Prostate gland (tissue), 2 donors: Measurements from ENCODE around the gene RASA1. TPM values are rescaled to one million over a fixed set of nuclear protein-coding genes. Genes with fewer than 3 reads are reported as not detected.
"Not testable (repeated sequence)": the region's sequence is repeated elsewhere in the genome, so short reads cannot be mapped to it uniquely, and the experiment has no call there.

ENCODE experiments used
- DNase-seq: peaks from one replicate; pipeline ENCODE4 v3.0.0-alpha.2; 2019; ENCODE audit warnings: low spot score
- H3K27ac ChIP-seq, 2 donors: fragments of 200-600 bp; sonication (generic); 2 replicates each; pipeline ENCODE4 v1.5.1; 2017 to 2019
- H3K27me3 ChIP-seq: fragments of 200-600 bp; sonication (generic); replicated peaks from 2 replicates; pipeline ENCODE4 v1.5.1; 2019; ENCODE audit not compliant: insufficient read depth
- H3K36me3 ChIP-seq, 2 donors: fragments of 200-600 bp; sonication (generic); 1 replicate in 1 of 2; 2 replicates in 1 of 2; pipeline versions ENCODE4 v1.5.1 to v1.8.1; 2017 to 2019
- H3K4me1 ChIP-seq: fragments of 200-600 bp; sonication (generic); replicated peaks from 2 replicates; pipeline ENCODE4 v1.5.1; 2019
- H3K4me3 ChIP-seq, 2 donors: fragments of 200-600 bp; sonication (generic); 2 replicates each; pipeline ENCODE4 v1.5.1; 2017 to 2019
- H3K9me3 ChIP-seq: fragments of 200-600 bp; sonication (generic); 2 replicates; pipeline ENCODE4 v1.5.1; 2017
- CTCF ChIP-seq, 4 experiments: fragments of 200-600 bp in 2 of 4; fragments of 450-650 bp in 2 of 4; sonication (generic) in 2 of 4; IDR thresholded peaks; 1 replicate in 3 of 4; 2 replicates in 1 of 4; pipeline ENCODE4 v1.5.1; 2016 to 2019; ENCODE audit warnings: antibody characterized with exemption in 4 of 4, mild to moderate bottlenecking in 2 of 4, moderate library complexity in 2 of 4
- POLR2A ChIP-seq: fragments of 450-650 bp; IDR thresholded peaks from one replicate; pipeline ENCODE4 v1.6.1; 2016; ENCODE audit warnings: antibody characterized with exemption, mild to moderate bottlenecking
- POLR2AphosphoS5 ChIP-seq: sonication (generic); formaldehyde crosslinking; IDR thresholded peaks from one replicate; pipeline ENCODE4 v1.6.1; 2017; ENCODE audit warnings: antibody characterized with exemption
- WGBS: methylation state at CpG from one replicate; pipeline ENCODE4 v1.1.5; 2018; 5-methylcytosine and 5-hydroxymethylcytosine counted together
- intact Hi-C: fragments of 100-400 bp; cut with DNase I; formaldehyde crosslinking; loops from one replicate; pipeline ENCODE4 v1.14.2; 2022
- total RNA-seq, 2 donors: library from RNA; depleted of rRNA; stranded (reverse); fragments of >200 nt; gene quantifications; one replicate each; pipeline ENCODE4 v1.1.0, GENCODE V29; 2016

Gene RASA1
- total RNA-seq, 2 donors from 2014 or later = 22.2 to 36.8 TPM

DNA sequence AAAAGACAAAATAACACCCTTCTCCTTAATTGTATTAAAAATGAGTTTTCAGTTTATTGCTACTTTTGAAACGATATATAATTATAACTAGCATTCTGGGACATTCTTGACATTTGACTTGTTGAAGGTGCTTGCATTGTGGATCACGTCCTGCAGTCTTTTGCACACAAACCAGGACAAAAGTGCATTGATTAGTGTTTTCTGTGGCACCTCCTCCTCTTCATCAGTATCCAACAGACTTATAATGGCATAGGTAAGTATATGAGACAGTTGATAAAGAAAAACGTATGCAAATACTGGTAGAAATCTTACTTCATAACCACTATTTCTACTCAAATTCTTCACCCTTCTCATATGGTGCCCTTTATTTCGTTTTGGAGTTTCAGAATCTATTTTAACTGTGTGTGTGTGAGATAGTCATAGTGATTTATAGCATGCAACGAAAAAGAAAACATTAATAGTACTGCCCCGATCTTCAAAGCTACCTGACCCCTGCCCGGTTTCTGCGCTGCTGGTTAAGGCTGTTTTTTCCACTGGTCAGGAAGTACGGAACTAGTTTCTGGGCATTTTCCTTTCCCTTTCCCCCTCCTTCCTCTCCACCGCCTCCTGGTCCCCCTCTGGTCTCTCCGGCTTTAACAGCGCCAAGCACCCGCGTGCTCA, 639 bp upstream of the RASA1 start:
- peaks cover 4% of the 10 kb centered on the region for H3K4me1 ChIP-seq
- intact Hi-C loops = loop anchor here (5.0 kb wide), 1 partner anchor 145 kb away; the partner anchor contains the start of gene CCNH
- H3K27me3 ChIP-seq = no peaks in the 10 kb centered on the region
- no peak for TF ChIP-seq POLR2AphosphoS5
- TF ChIP-seq CTCF (IDR thresholded peaks at IDR 0.05) = no peak
- no peak for TF ChIP-seq POLR2A
- H3K27ac ChIP-seq = peak overlapping the region; percentile 92 to 93
- H3K36me3 ChIP-seq = no peaks in the 10 kb centered on the region
- DNase-seq = no peak
- WGBS = 4% methylated on average over 14 of the region's 14 CpGs
- H3K4me3 ChIP-seq = peak overlapping the region; percentile 92 to 96
- H3K9me3 ChIP-seq = no peaks in the 10 kb centered on the region

- under 1% methylated on average over 34 of the region's 49 CpGs for WGBS
- intact Hi-C loops = loop anchor here (5.0 kb wide), 1 partner anchor 144 kb away; the partner anchor contains the start of gene CCNH
- no peaks in the 10 kb centered on the region for H3K9me3 ChIP-seq
Measured at GRCh38 chr5:87268126-87268969, 665 bp downstream of the RASA1 start.

GRCh38 chr5:87268970-87269377, 1.3 kb downstream of the RASA1 start:
- Histone ChIP-seq H3K36me3 (no peaks in the 10 kb centered on the region), H3K4me3 (peak overlapping the region; percentile 92 to 96), H3K4me1 (peaks cover 4% of the 10 kb centered on the region), H3K9me3 (no peaks in the 10 kb centered on the region), H3K27ac (peak overlapping the region; percentile 92 to 93), H3K27me3 (no peaks in the 10 kb centered on the region)
- TF ChIP-seq POLR2A (no peak), POLR2AphosphoS5 (no peak), CTCF (IDR thresholded peaks at IDR 0.05) (no peak)
- no peak for DNase-seq
- WGBS = 2% methylated on average over 4 of the region's 4 CpGs
- intact Hi-C loops = loop anchor here (5.0 kb wide), 1 partner anchor 143 kb away; the partner anchor contains the start of gene CCNH

More at GRCh38 chr5:87268126-87268969, 665 bp downstream of the RASA1 start:
- Histone ChIP-seq H3K4me3 (peak overlapping the region; percentile 92 to 96), H3K36me3 (no peaks in the 10 kb centered on the region), H3K27ac (peak overlapping the region; percentile 92 to 93), H3K4me1 (peaks cover 4% of the 10 kb centered on the region), H3K27me3 (no peaks in the 10 kb centered on the region)
- TF ChIP-seq POLR2A = peak; percentile 19
- TF ChIP-seq POLR2AphosphoS5 = no peak
- TF ChIP-seq CTCF (IDR thresholded peaks at IDR 0.05) = no peak
- peak; percentile 57 for DNase-seq

- DNase-seq, H3K27me3 ChIP-seq, H3K4me3 ChIP-seq, H3K4me1 ChIP-seq, H3K36me3 ChIP-seq, H3K9me3 ChIP-seq, intact Hi-C loops, H3K27ac ChIP-seq: not testable (repeated sequence)
- 98% methylated on average over 17 of the region's 17 CpGs for WGBS
Measured at GRCh38 chr5:87270888-87271287, 3.2 kb downstream of the RASA1 start.

DNA sequence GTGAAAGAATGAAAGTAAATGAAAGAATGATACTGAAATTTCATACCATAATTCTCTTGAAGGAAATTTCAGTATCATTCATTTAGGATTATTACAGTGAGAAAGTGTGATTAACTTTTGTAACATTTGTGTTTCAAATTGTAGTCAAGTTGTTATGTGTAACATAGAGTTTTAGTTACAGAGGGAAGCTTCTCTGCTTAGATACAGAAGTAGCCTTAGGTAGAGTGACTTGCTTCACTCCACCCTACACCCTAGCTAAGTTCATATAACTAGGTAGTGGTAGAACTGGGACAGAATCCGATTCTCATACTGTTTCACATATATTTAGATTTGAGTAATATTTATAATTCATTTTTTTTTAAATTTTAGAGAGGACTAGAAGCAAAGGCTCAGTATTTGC, 9.0 kb downstream of the RASA1 start:
- no peaks in the 10 kb centered on the region for H3K27me3 ChIP-seq
- intact Hi-C loops = no loop called here

More for the DNA sequence above, 9.0 kb downstream of the RASA1 start:
- Histone ChIP-seq H3K9me3 (no peaks in the 10 kb centered on the region), H3K36me3 (no peaks in the 10 kb centered on the region), H3K4me1 (no peaks in the 10 kb centered on the region), H3K27ac (no peak overlapping the region), H3K4me3 (no peak overlapping the region)
- 97% methylated on average over 1 of the region's 1 CpG for WGBS
- DNase-seq = no peak
- no peak for TF ChIP-seq CTCF (IDR thresholded peaks at IDR 0.05)
- no peak for TF ChIP-seq POLR2AphosphoS5
- TF ChIP-seq POLR2A = no peak
